SK-N-SH (cell line): ENCODE results near the gene TIGD3. TPM values are rescaled to one million over a fixed set of nuclear protein-coding genes. Genes with fewer than 3 reads are reported as not detected.

Experiments used
- CTCF ChIA-PET: fragments of 300-600, 350-600 bp; formaldehyde crosslinking; extraction: SDS; loops from one replicate; lab custom pipeline; 2021; lab: Yijun Ruan, JAX
- POLR2A ChIA-PET: fragments of 350-600 bp; sonication (Branson Sonifier 250); formaldehyde crosslinking; extraction: SDS; loops from one replicate; lab custom pipeline; 2020; ENCODE audit warnings: antibody characterized with exemption, inconsistent platforms; lab: Yijun Ruan, JAX
- DNase-seq: peaks from one replicate; pipeline ENCODE4 v3.0.0; 2012
- H2AFZ ChIP-seq: fragments of 200-600 bp; sonication (generic); 2 replicates; pipeline ENCODE4 v1.8.1; 2016; ENCODE audit warnings: antibody characterized with exemption, mild to moderate bottlenecking, low read depth
- H3F3A ChIP-seq: fragments of 200-600 bp; sonication (generic); replicated peaks from 2 replicates; pipeline ENCODE3; 2016; ENCODE audit warnings: antibody characterized with exemption, mild to moderate bottlenecking; ENCODE audit not compliant: insufficient read depth
- H3K27ac ChIP-seq, 2 experiments: fragments of 200-500 bp in 1 of 2; fragments of 200-600 bp in 1 of 2; sonication (Bioruptor generic) in 1 of 2; sonication (generic), shearing (Covaris generic) in 1 of 2; 2 replicates each; pipeline versions ENCODE4 v1.5.1 to v1.6.1; 2014 to 2016; ENCODE audit warnings: low read depth in 2 of 2, inconsistent platforms in 1 of 2, low read length in 1 of 2, mild to moderate bottlenecking in 1 of 2, mixed read lengths in 1 of 2
- H3K27me3 ChIP-seq: fragments of 200-600 bp; sonication (generic), shearing (Covaris generic); 2 replicates; pipeline ENCODE4 v1.6.1; 2016; ENCODE audit warnings: mixed run types; ENCODE audit not compliant: insufficient read depth
- H3K36me3 ChIP-seq, 2 experiments: fragments of 200-500 bp in 1 of 2; fragments of 200-600 bp in 1 of 2; sonication (Bioruptor generic) in 1 of 2; sonication (generic) in 1 of 2; replicated peaks in 1 of 2; 2 replicates each; pipeline versions ENCODE3 to v1.5.1; 2014 to 2016; ENCODE audit warnings: low read length in 1 of 2, mild to moderate bottlenecking in 1 of 2; ENCODE audit not compliant: insufficient read depth in 2 of 2, control insufficient read depth in 1 of 2
- H3K4me1 ChIP-seq, 2 experiments: fragments of 200-500 bp in 1 of 2; fragments of 200-600 bp in 1 of 2; sonication (Bioruptor generic) in 1 of 2; sonication (generic), shearing (Covaris generic) in 1 of 2; 2 replicates each; pipeline versions ENCODE4 v1.5.1 to v1.6.1; 2014 to 2016; ENCODE audit warnings: low read depth in 1 of 2, low read length in 1 of 2, mixed run types in 1 of 2; ENCODE audit not compliant: insufficient read depth in 2 of 2, control insufficient read depth in 1 of 2
- H3K4me2 ChIP-seq: fragments of 200-600 bp; sonication (generic), shearing (Covaris generic); 2 replicates; pipeline ENCODE4 v1.6.1; 2017; ENCODE audit warnings: mixed run types
- H3K4me3 ChIP-seq, 2 experiments: fragments of 200-500 bp in 1 of 2; fragments of 200-600 bp in 1 of 2; sonication (Bioruptor generic) in 1 of 2; sonication (generic), shearing (Covaris generic) in 1 of 2; 2 replicates each; pipeline versions ENCODE4 v1.5.1 to v1.8.1; 2014 to 2016; ENCODE audit warnings: low read depth in 2 of 2, inconsistent platforms in 1 of 2, low read length in 1 of 2, mild to moderate bottlenecking in 1 of 2, mixed read lengths in 1 of 2, moderate library complexity in 1 of 2
- H3K79me2 ChIP-seq: fragments of 200-600 bp; sonication (generic); 2 replicates; pipeline ENCODE4 v1.8.1; 2017; ENCODE audit warnings: mild to moderate bottlenecking; ENCODE audit not compliant: insufficient read depth
- H3K9ac ChIP-seq: fragments of 200-600 bp; sonication (generic); 2 replicates; pipeline ENCODE4 v1.6.1; 2017; ENCODE audit warnings: mixed run types
- H3K9me2 ChIP-seq: fragments of 200-600 bp; sonication (generic); 2 replicates; pipeline ENCODE4 v1.6.1; 2017; ENCODE audit warnings: mixed run types
- H3K9me3 ChIP-seq: fragments of 200-600 bp; sonication (generic); 2 replicates; pipeline ENCODE4 v1.6.1; 2017; ENCODE audit warnings: mixed run types, mild to moderate bottlenecking, moderate library complexity
- H4K20me1 ChIP-seq: fragments of 200-600 bp; sonication (generic); 2 replicates; pipeline ENCODE4 v1.6.1; 2017; ENCODE audit warnings: mild to moderate bottlenecking, mixed run types; ENCODE audit not compliant: insufficient read depth
- ELF1 ChIP-seq: IDR thresholded peaks from 2 replicates; pipeline ENCODE4 v1.4.0; 2012
- EZH2phosphoT487 ChIP-seq: fragments of 200-600 bp; sonication (generic); IDR thresholded peaks from 2 replicates; pipeline ENCODE4 v1.6.1; 2017; ENCODE audit warnings: low read depth, mixed run types, mild to moderate bottlenecking, antibody characterized with exemption, moderate library complexity, borderline replicate concordance
- FOSL2 ChIP-seq: IDR thresholded peaks from 2 replicates; pipeline ENCODE4 v1.4.0; 2012; ENCODE audit warnings: low read depth, mild to moderate bottlenecking, moderate library complexity, borderline replicate concordance
- FOXM1 ChIP-seq: IDR thresholded peaks from 2 replicates; pipeline ENCODE4 v1.4.0; 2012; ENCODE audit warnings: low read depth, mild to moderate bottlenecking
- JUND ChIP-seq: IDR thresholded peaks from 2 replicates; pipeline ENCODE4 v1.4.0; 2012
- MXI1 ChIP-seq: IDR thresholded peaks from 2 replicates; pipeline ENCODE4 v1.6.1; 2012; ENCODE audit warnings: mild to moderate bottlenecking, low read depth, low read length, improper control_type of control experiment
- RCOR1 ChIP-seq: fragments of 150-350 bp; IDR thresholded peaks from 2 replicates; pipeline ENCODE4 v1.6.1; 2017; ENCODE audit warnings: antibody characterized with exemption, low read length
- SIN3A ChIP-seq: IDR thresholded peaks from 2 replicates; pipeline ENCODE4 v1.6.1; 2012; ENCODE audit warnings: low read depth, mild to moderate bottlenecking, low read length, moderate library complexity, borderline replicate concordance
- SMC3 ChIP-seq: IDR thresholded peaks from 2 replicates; pipeline ENCODE4 v1.6.1; 2012; ENCODE audit warnings: low read depth, low read length, improper control_type of control experiment
- TCF12 ChIP-seq: IDR thresholded peaks from 2 replicates; pipeline ENCODE4 v1.4.0; 2012
- WGBS: methylation state at CpG from one replicate; pipeline ENCODE4 v1.1.6; 2017; ENCODE audit warnings: low lambda C conversion rate; 5-methylcytosine and 5-hydroxymethylcytosine counted together
- polyA plus RNA-seq, 3 experiments: library from polyadenylated mRNA; depleted of rRNA; stranded (reverse); fragments of >200 nt; gene quantifications; 2 replicates each; pipeline ENCODE4 v1.2.3, GENCODE V29; 2012
- TF ChIP-seq, protein P1 (sequence below): IDR thresholded peaks from 2 replicates; pipeline ENCODE4 v1.4.0; 2012; ENCODE audit warnings: low read depth, borderline replicate concordance
- TF ChIP-seq, protein P2 (sequence below): fragments of 150-350 bp; IDR thresholded peaks from 2 replicates; pipeline ENCODE4 v1.6.1; 2016; ENCODE audit warnings: mild to moderate bottlenecking, low read depth, low read length
- TF ChIP-seq, protein P3 (sequence below): IDR thresholded peaks from 2 replicates; pipeline ENCODE4 v1.6.1; 2012; ENCODE audit warnings: mild to moderate bottlenecking, low read depth, low read length, moderate library complexity
- TF ChIP-seq, protein P4 (sequence below): IDR thresholded peaks from 2 replicates; pipeline ENCODE4 v1.4.0; 2012; ENCODE audit warnings: low read depth, borderline replicate concordance
- TF ChIP-seq, protein P5 (sequence below): fragments of 150-350 bp; IDR thresholded peaks from 2 replicates; pipeline ENCODE4 v1.6.1; 2017; ENCODE audit warnings: antibody characterized with exemption, low read length, low read depth, borderline replicate concordance

Gene TIGD3
- polyA plus RNA-seq, 1 of the 3 experiments (the other 2 are of a cell fraction): 0.41 TPM

DNA sequence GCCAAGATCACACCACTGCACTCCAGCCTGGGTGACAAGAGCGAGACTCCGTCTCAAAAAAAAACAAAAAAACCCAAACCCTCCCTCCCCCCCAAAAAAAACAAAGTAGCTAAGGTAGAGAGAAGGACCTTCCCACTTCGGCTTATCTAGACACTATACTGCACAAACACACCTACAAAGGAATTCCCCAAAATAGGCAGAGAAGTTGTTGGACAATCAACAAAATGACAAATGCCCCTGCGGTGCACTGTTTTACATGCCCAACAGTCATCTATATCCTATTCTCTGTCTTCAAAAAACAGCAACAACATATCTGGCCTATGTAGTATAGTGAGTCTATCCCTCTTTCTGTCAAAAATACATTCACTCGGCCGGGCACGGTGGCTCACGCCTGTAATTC, 27.5 kb upstream of the TIGD3 start:
- ChIA-PET POLR2A (interaction anchor here (4.0 kb wide), 1 partner anchor 12 kb away, joined by 14 read pairs; the partner anchor contains the start of gene CDC42EP2), CTCF (interaction anchor here (1.4 to 24.1 kb wide), 3 partner anchors 13 to 102 kb away, joined by 5 to 1118 read pairs (median 271); partner anchors contain the start of gene CDC42EP2)
- no peak overlapping the region for H3K9ac ChIP-seq
- WGBS: 95% methylated on average over 8 of the region's 8 CpGs
- DNase-seq: no peak
- no peaks in the 10 kb centered on the region for H4K20me1 ChIP-seq
- H3K4me3 ChIP-seq: no peak overlapping the region
- H3K4me2 ChIP-seq: no peak overlapping the region
- H3K36me3 ChIP-seq: peaks cover 3 to 5% of the 10 kb centered on the region in 2 experiments
- peaks cover 2% of the 10 kb centered on the region; the same call in 1 of the 2 replicates for H3K79me2 ChIP-seq
- no peaks in the 10 kb centered on the region for H3K9me2 ChIP-seq
- H3K27ac ChIP-seq: no peak overlapping the region
- H2AFZ ChIP-seq: no peak overlapping the region
- H3K4me1 ChIP-seq: peaks cover 3% of the 10 kb centered on the region in 2 experiments; a peak in 2 of 4 replicates
- H3K27me3 ChIP-seq: no peaks in the 10 kb centered on the region
- no peaks in the 10 kb centered on the region for H3K9me3 ChIP-seq
- peaks cover 20% of the 10 kb centered on the region for H3F3A ChIP-seq
- TF ChIP-seq FOSL2 (no peak), RCOR1 (no peak), MXI1 (no peak), ELF1 (no peak), SMC3 (no peak), JUND (no peak), TCF12 (no peak), EZH2phosphoT487 (no peak), SIN3A (no peak), FOXM1 (no peak)
- TF ChIP-seq, protein P1, sequence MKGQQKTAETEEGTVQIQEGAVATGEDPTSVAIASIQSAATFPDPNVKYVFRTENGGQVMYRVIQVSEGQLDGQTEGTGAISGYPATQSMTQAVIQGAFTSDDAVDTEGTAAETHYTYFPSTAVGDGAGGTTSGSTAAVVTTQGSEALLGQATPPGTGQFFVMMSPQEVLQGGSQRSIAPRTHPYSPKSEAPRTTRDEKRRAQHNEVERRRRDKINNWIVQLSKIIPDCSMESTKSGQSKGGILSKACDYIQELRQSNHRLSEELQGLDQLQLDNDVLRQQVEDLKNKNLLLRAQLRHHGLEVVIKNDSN: no peak
- TF ChIP-seq, protein P2, sequence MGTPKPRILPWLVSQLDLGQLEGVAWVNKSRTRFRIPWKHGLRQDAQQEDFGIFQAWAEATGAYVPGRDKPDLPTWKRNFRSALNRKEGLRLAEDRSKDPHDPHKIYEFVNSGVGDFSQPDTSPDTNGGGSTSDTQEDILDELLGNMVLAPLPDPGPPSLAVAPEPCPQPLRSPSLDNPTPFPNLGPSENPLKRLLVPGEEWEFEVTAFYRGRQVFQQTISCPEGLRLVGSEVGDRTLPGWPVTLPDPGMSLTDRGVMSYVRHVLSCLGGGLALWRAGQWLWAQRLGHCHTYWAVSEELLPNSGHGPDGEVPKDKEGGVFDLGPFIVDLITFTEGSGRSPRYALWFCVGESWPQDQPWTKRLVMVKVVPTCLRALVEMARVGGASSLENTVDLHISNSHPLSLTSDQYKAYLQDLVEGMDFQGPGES: no peak
- TF ChIP-seq, protein P3, sequence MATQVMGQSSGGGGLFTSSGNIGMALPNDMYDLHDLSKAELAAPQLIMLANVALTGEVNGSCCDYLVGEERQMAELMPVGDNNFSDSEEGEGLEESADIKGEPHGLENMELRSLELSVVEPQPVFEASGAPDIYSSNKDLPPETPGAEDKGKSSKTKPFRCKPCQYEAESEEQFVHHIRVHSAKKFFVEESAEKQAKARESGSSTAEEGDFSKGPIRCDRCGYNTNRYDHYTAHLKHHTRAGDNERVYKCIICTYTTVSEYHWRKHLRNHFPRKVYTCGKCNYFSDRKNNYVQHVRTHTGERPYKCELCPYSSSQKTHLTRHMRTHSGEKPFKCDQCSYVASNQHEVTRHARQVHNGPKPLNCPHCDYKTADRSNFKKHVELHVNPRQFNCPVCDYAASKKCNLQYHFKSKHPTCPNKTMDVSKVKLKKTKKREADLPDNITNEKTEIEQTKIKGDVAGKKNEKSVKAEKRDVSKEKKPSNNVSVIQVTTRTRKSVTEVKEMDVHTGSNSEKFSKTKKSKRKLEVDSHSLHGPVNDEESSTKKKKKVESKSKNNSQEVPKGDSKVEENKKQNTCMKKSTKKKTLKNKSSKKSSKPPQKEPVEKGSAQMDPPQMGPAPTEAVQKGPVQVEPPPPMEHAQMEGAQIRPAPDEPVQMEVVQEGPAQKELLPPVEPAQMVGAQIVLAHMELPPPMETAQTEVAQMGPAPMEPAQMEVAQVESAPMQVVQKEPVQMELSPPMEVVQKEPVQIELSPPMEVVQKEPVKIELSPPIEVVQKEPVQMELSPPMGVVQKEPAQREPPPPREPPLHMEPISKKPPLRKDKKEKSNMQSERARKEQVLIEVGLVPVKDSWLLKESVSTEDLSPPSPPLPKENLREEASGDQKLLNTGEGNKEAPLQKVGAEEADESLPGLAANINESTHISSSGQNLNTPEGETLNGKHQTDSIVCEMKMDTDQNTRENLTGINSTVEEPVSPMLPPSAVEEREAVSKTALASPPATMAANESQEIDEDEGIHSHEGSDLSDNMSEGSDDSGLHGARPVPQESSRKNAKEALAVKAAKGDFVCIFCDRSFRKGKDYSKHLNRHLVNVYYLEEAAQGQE: no peak
- TF ChIP-seq, protein P4, sequence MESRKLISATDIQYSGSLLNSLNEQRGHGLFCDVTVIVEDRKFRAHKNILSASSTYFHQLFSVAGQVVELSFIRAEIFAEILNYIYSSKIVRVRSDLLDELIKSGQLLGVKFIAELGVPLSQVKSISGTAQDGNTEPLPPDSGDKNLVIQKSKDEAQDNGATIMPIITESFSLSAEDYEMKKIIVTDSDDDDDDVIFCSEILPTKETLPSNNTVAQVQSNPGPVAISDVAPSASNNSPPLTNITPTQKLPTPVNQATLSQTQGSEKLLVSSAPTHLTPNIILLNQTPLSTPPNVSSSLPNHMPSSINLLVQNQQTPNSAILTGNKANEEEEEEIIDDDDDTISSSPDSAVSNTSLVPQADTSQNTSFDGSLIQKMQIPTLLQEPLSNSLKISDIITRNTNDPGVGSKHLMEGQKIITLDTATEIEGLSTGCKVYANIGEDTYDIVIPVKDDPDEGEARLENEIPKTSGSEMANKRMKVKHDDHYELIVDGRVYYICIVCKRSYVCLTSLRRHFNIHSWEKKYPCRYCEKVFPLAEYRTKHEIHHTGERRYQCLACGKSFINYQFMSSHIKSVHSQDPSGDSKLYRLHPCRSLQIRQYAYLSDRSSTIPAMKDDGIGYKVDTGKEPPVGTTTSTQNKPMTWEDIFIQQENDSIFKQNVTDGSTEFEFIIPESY: no peak
- TF ChIP-seq, protein P5, sequence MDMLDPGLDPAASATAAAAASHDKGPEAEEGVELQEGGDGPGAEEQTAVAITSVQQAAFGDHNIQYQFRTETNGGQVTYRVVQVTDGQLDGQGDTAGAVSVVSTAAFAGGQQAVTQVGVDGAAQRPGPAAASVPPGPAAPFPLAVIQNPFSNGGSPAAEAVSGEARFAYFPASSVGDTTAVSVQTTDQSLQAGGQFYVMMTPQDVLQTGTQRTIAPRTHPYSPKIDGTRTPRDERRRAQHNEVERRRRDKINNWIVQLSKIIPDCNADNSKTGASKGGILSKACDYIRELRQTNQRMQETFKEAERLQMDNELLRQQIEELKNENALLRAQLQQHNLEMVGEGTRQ: no peak
